Measurements from ENCODE around the gene HNRNPA3.
"Not testable (repeated sequence)": the region's sequence is repeated elsewhere in the genome, so short reads cannot be mapped to it uniquely, and the experiment has no call there.

HNRNPA3 gene

DNA sequence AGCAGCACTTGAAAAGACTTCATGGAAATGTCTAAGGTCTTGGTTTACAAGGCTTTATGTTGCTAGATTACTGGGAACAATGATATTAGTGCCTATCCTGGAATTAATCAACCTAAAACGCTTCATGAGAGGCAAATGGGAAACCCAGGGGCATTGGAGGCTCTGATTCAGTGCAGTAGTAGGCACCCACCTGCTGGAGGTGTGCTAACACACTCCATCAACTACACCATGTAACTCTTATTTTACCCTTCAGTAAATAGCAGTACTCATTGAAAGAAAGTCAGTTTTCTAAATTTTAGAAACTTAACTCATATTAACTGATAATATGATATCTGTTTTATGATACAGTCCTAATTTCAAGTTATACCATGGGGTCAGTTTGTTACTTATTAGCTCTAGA lies 17.4 kb upstream of the HNRNPA3 start (continued):
- no peak for TF ChIP-seq ZNF157 (tag by site-specific recombination; IDR thresholded peaks at IDR 0.05)
- TF ChIP-seq ZNF138 (tag by site-specific recombination; IDR thresholded peaks at IDR 0.05; ENCODE audit: borderline replicate concordance), result no peak

GRCh38 chr2:177200419-177200818 lies 12.2 kb upstream of the HNRNPA3 start:
- H3K27ac ChIP-seq (ENCODE audit: extremely low read depth, low read depth, low read length); H3K4me1 ChIP-seq (ENCODE audit: control insufficient read depth, insufficient read depth, low read length); H3K4me3 ChIP-seq (ENCODE audit: low read depth, low read length); H3K36me3 ChIP-seq (ENCODE audit: control insufficient read depth in 2 of 2, insufficient read depth in 1 of 2, low read length in 2 of 2); H3K9me3 ChIP-seq (ENCODE audit: control insufficient read depth, insufficient read depth, low read depth, low read length); POLR2A ChIA-PET: not testable (repeated sequence)
- CTCF ChIA-PET, result interaction anchor here (1.4 to 7.9 kb wide), 2 partner anchors 29 to 36 kb away, joined by 3 to 59 read pairs; no protein-coding TSS in a partner anchor

DNA sequence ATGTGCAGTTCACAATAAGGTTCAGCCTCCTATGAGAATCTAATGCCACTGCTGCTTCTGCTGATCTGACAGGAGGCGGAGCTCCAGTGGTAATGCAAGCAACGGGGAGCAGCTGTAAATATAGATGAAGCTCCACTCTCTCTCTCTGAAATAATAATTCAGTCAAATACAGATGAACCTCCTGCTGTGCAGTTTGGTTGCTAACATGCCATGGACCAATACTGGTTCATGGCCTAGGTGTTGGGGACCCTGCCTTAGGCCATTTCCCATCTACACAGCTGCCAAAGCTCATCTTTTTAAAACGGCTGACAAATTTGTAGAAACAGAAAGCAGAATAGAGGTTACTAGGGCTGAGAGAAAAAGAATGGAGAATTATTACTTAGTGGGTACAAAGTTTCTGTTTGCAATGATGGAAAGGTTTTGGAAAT lies 10.7 kb upstream of the HNRNPA3 start:
- Histone ChIP-seq H3K36me3 (ENCODE audit: control insufficient read depth in 2 of 2, insufficient read depth in 1 of 2, low read length in 2 of 2) (no peaks in the 10 kb centered on the region), H3K27ac (ENCODE audit: extremely low read depth, low read depth, low read length) (no peak overlapping the region), H3K4me1 (ENCODE audit: control insufficient read depth, insufficient read depth, low read length) (no peaks in the 10 kb centered on the region), H3K4me3 (ENCODE audit: low read depth, low read length) (no peak overlapping the region), H3K9me3 (ENCODE audit: control insufficient read depth, insufficient read depth, low read depth, low read length) (no peaks in the 10 kb centered on the region)
- POLR2A ChIA-PET, result interaction anchor here (1.1 kb wide), 1 partner anchor 10 kb away, joined by 3 read pairs; the partner anchor contains the start of gene HNRNPA3
- CTCF ChIA-PET, result interaction anchor here (0.6 to 7.9 kb wide), 4 partner anchors 38 to 1062 kb away, joined by 3 to 59 read pairs (median 3); no protein-coding TSS in a partner anchor
- TF ChIP-seq SETDB1 (IDR thresholded peaks at IDR 0.05; ENCODE audit: insufficient read length, low read length) (no peak), ZNF155 (tag by site-specific recombination; IDR thresholded peaks at IDR 0.05) (no peak), ZNF2 (tag by site-specific recombination; IDR thresholded peaks at IDR 0.05) (no peak), ZNF701 (tag by site-specific recombination; IDR thresholded peaks at IDR 0.05) (no peak), ZNF433 (tag by site-specific recombination; IDR thresholded peaks at IDR 0.05; ENCODE audit: low read depth) (no peak), KLF7 (tag by site-specific recombination; IDR thresholded peaks at IDR 0.05; ENCODE audit: borderline replicate concordance) (no peak), ZNF169 (tag by site-specific recombination; IDR thresholded peaks at IDR 0.05) (no peak), ZBTB17 (tag by site-specific recombination; IDR thresholded peaks at IDR 0.05) (peak; percentile 37; the same call in 1 of the 2 replicates), ZNF596 (tag by site-specific recombination; IDR thresholded peaks at IDR 0.05) (peak; percentile 30; the same call in 1 of the 2 replicates), GLIS2 (tag by site-specific recombination; IDR thresholded peaks at IDR 0.05) (no peak), ZNF610 (tag by site-specific recombination; IDR thresholded peaks at IDR 0.05; ENCODE audit: borderline replicate concordance) (peak; percentile 97), ZNF707 (tag by site-specific recombination; IDR thresholded peaks at IDR 0.05) (no peak), ZNF398 (tag by site-specific recombination; IDR thresholded peaks at IDR 0.05) (no peak), ZNF350 (tag by site-specific recombination; IDR thresholded peaks at IDR 0.05) (no peak)
- TF ChIP-seq, protein P1, sequence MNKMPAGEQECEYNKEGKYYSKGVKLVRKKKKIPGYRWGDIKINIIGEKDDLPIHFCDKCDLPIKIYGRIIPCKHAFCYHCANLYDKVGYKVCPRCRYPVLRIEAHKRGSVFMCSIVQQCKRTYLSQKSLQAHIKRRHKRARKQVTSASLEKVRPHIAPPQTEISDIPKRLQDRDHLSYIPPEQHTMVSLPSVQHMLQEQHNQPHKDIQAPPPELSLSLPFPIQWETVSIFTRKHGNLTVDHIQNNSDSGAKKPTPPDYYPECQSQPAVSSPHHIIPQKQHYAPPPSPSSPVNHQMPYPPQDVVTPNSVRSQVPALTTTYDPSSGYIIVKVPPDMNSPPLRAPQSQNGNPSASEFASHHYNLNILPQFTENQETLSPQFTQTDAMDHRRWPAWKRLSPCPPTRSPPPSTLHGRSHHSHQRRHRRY (tag by site-specific recombination; IDR thresholded peaks at IDR 0.05), result no peak
- TF ChIP-seq, protein P2, sequence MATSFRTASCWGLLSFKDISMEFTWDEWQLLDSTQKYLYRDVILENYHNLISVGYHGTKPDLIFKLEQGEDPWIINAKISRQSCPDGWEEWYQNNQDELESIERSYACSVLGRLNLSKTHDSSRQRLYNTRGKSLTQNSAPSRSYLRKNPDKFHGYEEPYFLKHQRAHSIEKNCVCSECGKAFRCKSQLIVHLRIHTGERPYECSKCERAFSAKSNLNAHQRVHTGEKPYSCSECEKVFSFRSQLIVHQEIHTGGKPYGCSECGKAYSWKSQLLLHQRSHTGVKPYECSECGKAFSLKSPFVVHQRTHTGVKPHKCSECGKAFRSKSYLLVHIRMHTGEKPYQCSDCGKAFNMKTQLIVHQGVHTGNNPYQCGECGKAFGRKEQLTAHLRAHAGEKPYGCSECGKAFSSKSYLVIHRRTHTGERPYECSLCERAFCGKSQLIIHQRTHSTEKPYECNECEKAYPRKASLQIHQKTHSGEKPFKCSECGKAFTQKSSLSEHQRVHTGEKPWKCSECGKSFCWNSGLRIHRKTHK (tag by site-specific recombination; IDR thresholded peaks at IDR 0.05), result no peak
- TF ChIP-seq, protein P3, sequence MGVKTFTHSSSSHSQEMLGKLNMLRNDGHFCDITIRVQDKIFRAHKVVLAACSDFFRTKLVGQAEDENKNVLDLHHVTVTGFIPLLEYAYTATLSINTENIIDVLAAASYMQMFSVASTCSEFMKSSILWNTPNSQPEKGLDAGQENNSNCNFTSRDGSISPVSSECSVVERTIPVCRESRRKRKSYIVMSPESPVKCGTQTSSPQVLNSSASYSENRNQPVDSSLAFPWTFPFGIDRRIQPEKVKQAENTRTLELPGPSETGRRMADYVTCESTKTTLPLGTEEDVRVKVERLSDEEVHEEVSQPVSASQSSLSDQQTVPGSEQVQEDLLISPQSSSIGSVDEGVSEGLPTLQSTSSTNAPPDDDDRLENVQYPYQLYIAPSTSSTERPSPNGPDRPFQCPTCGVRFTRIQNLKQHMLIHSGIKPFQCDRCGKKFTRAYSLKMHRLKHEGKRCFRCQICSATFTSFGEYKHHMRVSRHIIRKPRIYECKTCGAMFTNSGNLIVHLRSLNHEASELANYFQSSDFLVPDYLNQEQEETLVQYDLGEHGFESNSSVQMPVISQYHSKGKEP (tag by site-specific recombination; IDR thresholded peaks at IDR 0.05), result peak; percentile 8; the same call in 1 of the 2 replicates
- TF ChIP-seq, protein P4, sequence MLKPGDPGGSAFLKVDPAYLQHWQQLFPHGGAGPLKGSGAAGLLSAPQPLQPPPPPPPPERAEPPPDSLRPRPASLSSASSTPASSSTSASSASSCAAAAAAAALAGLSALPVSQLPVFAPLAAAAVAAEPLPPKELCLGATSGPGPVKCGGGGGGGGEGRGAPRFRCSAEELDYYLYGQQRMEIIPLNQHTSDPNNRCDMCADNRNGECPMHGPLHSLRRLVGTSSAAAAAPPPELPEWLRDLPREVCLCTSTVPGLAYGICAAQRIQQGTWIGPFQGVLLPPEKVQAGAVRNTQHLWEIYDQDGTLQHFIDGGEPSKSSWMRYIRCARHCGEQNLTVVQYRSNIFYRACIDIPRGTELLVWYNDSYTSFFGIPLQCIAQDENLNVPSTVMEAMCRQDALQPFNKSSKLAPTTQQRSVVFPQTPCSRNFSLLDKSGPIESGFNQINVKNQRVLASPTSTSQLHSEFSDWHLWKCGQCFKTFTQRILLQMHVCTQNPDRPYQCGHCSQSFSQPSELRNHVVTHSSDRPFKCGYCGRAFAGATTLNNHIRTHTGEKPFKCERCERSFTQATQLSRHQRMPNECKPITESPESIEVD (tag by site-specific recombination; IDR thresholded peaks at IDR 0.05), result 0 out of 2 replicates have a peak, but pooled peaks have one; percentile 16
